Neuronal stem cell (in vitro differentiated cells): ENCODE measurements around the gene PSMB2.
"Not testable (repeated sequence)": the region's sequence is repeated elsewhere in the genome, so short reads cannot be mapped to it uniquely, and the experiment has no call there.

ENCODE experiments used
- DNase-seq: peaks from one replicate; pipeline ENCODE4 v3.0.0-alpha.2; 2013; ENCODE audit warnings: low spot score
- H2AFZ ChIP-seq: one replicate; pipeline ENCODE4 v1.6.1; 2013; ENCODE audit warnings: mild to moderate bottlenecking, low read length, inconsistent platforms
- H2AK5ac ChIP-seq: 2 replicates; pipeline ENCODE4 v1.6.1; 2013; ENCODE audit warnings: low read depth, mild to moderate bottlenecking, inconsistent platforms, low read length, moderate library complexity, mixed read lengths
- H2BK120ac ChIP-seq: 2 replicates; pipeline ENCODE4 v1.6.1; 2013; ENCODE audit warnings: low read depth, mild to moderate bottlenecking, inconsistent platforms, low read length, moderate library complexity, mixed read lengths
- H2BK12ac ChIP-seq: one replicate; pipeline ENCODE4 v1.6.1; 2013; ENCODE audit warnings: low read length, inconsistent platforms
- H2BK15ac ChIP-seq: 2 replicates; pipeline ENCODE4 v1.6.1; 2013; ENCODE audit warnings: mild to moderate bottlenecking, low read length, inconsistent platforms, mixed read lengths
- H2BK5ac ChIP-seq: one replicate; pipeline ENCODE4 v1.6.1; 2013; ENCODE audit warnings: inconsistent platforms, mild to moderate bottlenecking, low read length, moderate library complexity
- H3K14ac ChIP-seq: one replicate; pipeline ENCODE4 v1.6.1; 2013; ENCODE audit warnings: low read length, inconsistent platforms
- H3K18ac ChIP-seq: 2 replicates; pipeline ENCODE4 v1.6.1; 2013; ENCODE audit warnings: low read length, inconsistent platforms
- H3K23ac ChIP-seq: 2 replicates; pipeline ENCODE4 v1.6.1; 2013; ENCODE audit warnings: low read depth, mild to moderate bottlenecking, mixed read lengths, low read length, inconsistent platforms; ENCODE audit not compliant: poor library complexity
- H3K27ac ChIP-seq: replicated peaks from 3 replicates; pipeline ENCODE4 v1.5.1; 2013; ENCODE audit warnings: low read length, inconsistent platforms
- H3K27me3 ChIP-seq, 3 experiments: 2 replicates each; pipeline ENCODE4 v1.6.1; 2013; ENCODE audit warnings: low read length in 3 of 3, mild to moderate bottlenecking in 2 of 3, inconsistent platforms in 1 of 3, low read depth in 1 of 3, mixed read lengths in 1 of 3, moderate library complexity in 1 of 3; ENCODE audit not compliant: control insufficient read depth in 3 of 3, insufficient read depth in 3 of 3
- H3K36me3 ChIP-seq, 2 donors: replicated peaks in 1 of 2; 2 replicates each; pipeline ENCODE4 v1.6.1; 2013; ENCODE audit warnings: low read length in 2 of 2; ENCODE audit not compliant: control insufficient read depth in 2 of 2, insufficient read depth in 2 of 2
- H3K4ac ChIP-seq: 2 replicates; pipeline ENCODE4 v1.6.1; 2013; ENCODE audit warnings: inconsistent platforms, mild to moderate bottlenecking, low read length, moderate library complexity
- H3K4me1 ChIP-seq, 2 donors: 1 replicate in 1 of 2; 2 replicates in 1 of 2; pipeline ENCODE4 v1.6.1; 2013; ENCODE audit warnings: low read length in 2 of 2, low read depth in 1 of 2; ENCODE audit not compliant: control insufficient read depth in 2 of 2, insufficient read depth in 1 of 2
- H3K4me2 ChIP-seq: one replicate; pipeline ENCODE4 v1.6.1; 2013; ENCODE audit warnings: mild to moderate bottlenecking, low read length, inconsistent platforms; ENCODE audit not compliant: insufficient read depth, poor library complexity, severe bottlenecking
- H3K4me3 ChIP-seq, 2 donors: 2 replicates each; pipeline ENCODE4 v1.5.1; 2013; ENCODE audit warnings: low read length in 2 of 2, mild to moderate bottlenecking in 2 of 2, inconsistent platforms in 1 of 2, moderate library complexity in 1 of 2
- H3K79me1 ChIP-seq: one replicate; pipeline ENCODE4 v1.6.1; 2013; ENCODE audit warnings: low read depth, mild to moderate bottlenecking, inconsistent platforms, low read length, moderate library complexity
- H3K9ac ChIP-seq: one replicate; pipeline ENCODE4 v1.6.1; 2013; ENCODE audit warnings: mild to moderate bottlenecking, low read depth, low read length, inconsistent platforms; ENCODE audit not compliant: poor library complexity
- H3K9me3 ChIP-seq, 2 donors: replicated peaks in 1 of 2; 2 replicates each; pipeline versions ENCODE3 to v1.6.1; 2013; ENCODE audit warnings: low read length in 2 of 2, mild to moderate bottlenecking in 2 of 2, inconsistent platforms in 1 of 2, low read depth in 1 of 2, mixed read lengths in 1 of 2, moderate library complexity in 1 of 2; ENCODE audit not compliant: control insufficient read depth in 2 of 2, insufficient read depth in 1 of 2
- H4K8ac ChIP-seq: one replicate; pipeline ENCODE4 v1.6.1; 2013; ENCODE audit warnings: low read depth, mild to moderate bottlenecking, inconsistent platforms, low read length, moderate library complexity
- H4K91ac ChIP-seq: one replicate; pipeline ENCODE4 v1.6.1; 2013; ENCODE audit warnings: low read length, low read depth, mild to moderate bottlenecking, inconsistent platforms; ENCODE audit not compliant: poor library complexity
- WGBS, 2 donors: extraction: QIAGEN DNeasy Blood & Tissue Kit; methylation state at CpG; one replicate each; pipeline ENCODE4 v1.1.7; 2013; ENCODE audit warnings: missing lambda C conversion rate in 2 of 2, mixed read lengths in 1 of 2; ENCODE audit not compliant: insufficient read length in 2 of 2, insufficient replicate concordance in 1 of 2; ENCODE audit errors: extremely low coverage in 2 of 2; 5-methylcytosine and 5-hydroxymethylcytosine counted together

Gene PSMB2

GRCh38 chr1:35577071-35577998 is 64.0 kb downstream of the PSMB2 start:
- peak overlapping the region; percentile 57 for H4K8ac ChIP-seq
- WGBS, 2 donors: no CpG with 5 or more reads among the region's 70 CpGs
- no peak overlapping the region for H3K27ac ChIP-seq
- peak overlapping the region in 1 of 2 donors; percentile 65 for H3K4me3 ChIP-seq
- H3K4ac ChIP-seq: no peak overlapping the region
- H3K18ac ChIP-seq: peak overlapping the region; percentile 82
- H2BK15ac ChIP-seq: peak overlapping the region; percentile 55
- peak overlapping the region; percentile 67 for H2AK5ac ChIP-seq
- H3K79me1 ChIP-seq: no peaks in the 10 kb centered on the region
- H3K9ac ChIP-seq: peak overlapping the region; percentile 63
- H4K91ac ChIP-seq: no peak overlapping the region
- H2AFZ ChIP-seq: peak overlapping the region; percentile 70
- H3K27me3 ChIP-seq: peaks cover 53 to 70% (median 60%) of the 10 kb centered on the region in 3 experiments
- no peak for DNase-seq
- H3K36me3 ChIP-seq: no peaks in the 10 kb centered on the region
- H3K9me3 ChIP-seq: no peaks in the 10 kb centered on the region
- H3K14ac ChIP-seq: peak overlapping the region; percentile 56
- H3K4me1 ChIP-seq: peaks cover 3 to 12% of the 10 kb centered on the region in 2 donors
- no peak overlapping the region for H2BK120ac ChIP-seq
- H3K4me2 ChIP-seq: peak overlapping the region; percentile 39
- H3K23ac ChIP-seq: no peak overlapping the region
- H2BK5ac ChIP-seq: peak overlapping the region; percentile 91
- H2BK12ac ChIP-seq: peak overlapping the region; percentile 5

DNA sequence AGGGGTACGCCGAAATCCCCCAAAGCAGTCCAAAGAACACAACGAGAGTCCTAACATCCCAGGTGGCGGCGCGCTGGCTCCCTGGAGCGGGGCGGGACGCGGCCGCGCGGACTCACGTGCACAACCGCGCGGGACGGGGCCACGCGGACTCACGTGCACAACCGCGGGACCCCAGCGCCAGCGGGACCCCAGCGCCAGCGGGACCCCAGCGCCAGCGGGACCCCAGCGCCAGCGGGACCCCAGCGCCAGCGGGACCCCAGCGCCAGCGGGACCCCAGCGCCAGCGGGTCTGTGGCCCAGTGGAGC is 64.6 kb downstream of the PSMB2 start:
- not testable (repeated sequence) for H2BK12ac ChIP-seq, H3K23ac ChIP-seq, H3K9ac ChIP-seq, H3K27ac ChIP-seq, H2BK120ac ChIP-seq, H2AK5ac ChIP-seq, H4K91ac ChIP-seq, H3K36me3 ChIP-seq, H3K4me3 ChIP-seq, H2AFZ ChIP-seq, DNase-seq, H3K79me1 ChIP-seq, H2BK15ac ChIP-seq, H3K4ac ChIP-seq, H2BK5ac ChIP-seq, H3K9me3 ChIP-seq, H4K8ac ChIP-seq, H3K14ac ChIP-seq
- Histone ChIP-seq H3K27me3 (peaks cover 53 to 77% (median 67%) of the 10 kb centered on the region in 3 experiments), H3K4me2 (peak overlapping the region; percentile 39), H3K4me1 (peaks cover 3 to 12% of the 10 kb centered on the region in 2 donors), H3K18ac (peak overlapping the region; percentile 39)
- WGBS, 2 donors: no CpG with 5 or more reads among the region's 37 CpGs

GRCh38 chr1:35576061-35576765 is 65.1 kb downstream of the PSMB2 start:
- H3K27ac ChIP-seq: no peak overlapping the region
- H2AFZ ChIP-seq: no peak overlapping the region
- H3K9ac ChIP-seq: no peak overlapping the region
- no peak for DNase-seq
- H4K8ac ChIP-seq: no peak overlapping the region
- no peak overlapping the region for H2AK5ac ChIP-seq
- no peak overlapping the region for H3K23ac ChIP-seq
- H3K18ac ChIP-seq: no peak overlapping the region
- no peaks in the 10 kb centered on the region for H3K79me1 ChIP-seq
- no peak overlapping the region for H2BK12ac ChIP-seq
- H2BK5ac ChIP-seq: no peak overlapping the region
- no peak overlapping the region for H3K4me3 ChIP-seq
- no peak overlapping the region for H4K91ac ChIP-seq
- H2BK15ac ChIP-seq: no peak overlapping the region
- peak overlapping the region; percentile 37 for H3K4me2 ChIP-seq
- H3K9me3 ChIP-seq: no peaks in the 10 kb centered on the region
- H3K27me3 ChIP-seq: peaks cover 55 to 82% (median 72%) of the 10 kb centered on the region in 3 experiments
- H3K4me1 ChIP-seq: peaks cover 3 to 12% of the 10 kb centered on the region in 2 donors
- no peak overlapping the region for H2BK120ac ChIP-seq
- no peaks in the 10 kb centered on the region for H3K36me3 ChIP-seq
- H3K4ac ChIP-seq: no peak overlapping the region
- H3K14ac ChIP-seq: no peak overlapping the region
- no CpG with 5 or more reads among the region's 10 CpGs for WGBS, 2 donors

- no peak overlapping the region for H3K4ac ChIP-seq
- H3K9ac ChIP-seq: no peak overlapping the region
- H3K27me3 ChIP-seq: peaks cover 55 to 86% (median 74%) of the 10 kb centered on the region in 3 experiments
- H2BK120ac ChIP-seq: no peak overlapping the region
- no peaks in the 10 kb centered on the region for H3K36me3 ChIP-seq
- DNase-seq: no peak
- H3K4me1 ChIP-seq: peaks cover 3 to 12% of the 10 kb centered on the region in 2 donors
- no peak overlapping the region for H2AK5ac ChIP-seq
- H3K18ac ChIP-seq: no peak overlapping the region
- H4K8ac ChIP-seq: no peak overlapping the region
- H2AFZ ChIP-seq: no peak overlapping the region
- no CpG with 5 or more reads among the region's 5 CpGs for WGBS, 2 donors
- no peak overlapping the region for H3K14ac ChIP-seq
- H4K91ac ChIP-seq: no peak overlapping the region
- no peak overlapping the region for H3K23ac ChIP-seq
- H2BK5ac ChIP-seq: no peak overlapping the region
- no peak overlapping the region for H3K4me2 ChIP-seq
- peak overlapping the region in 1 of 2 donors; percentile 22 for H3K4me3 ChIP-seq
- no peak overlapping the region for H2BK15ac ChIP-seq
- H2BK12ac ChIP-seq: no peak overlapping the region
- H3K27ac ChIP-seq: no peak overlapping the region
- H3K79me1 ChIP-seq: no peaks in the 10 kb centered on the region
- no peaks in the 10 kb centered on the region for H3K9me3 ChIP-seq
Observed at GRCh38 chr1:35575416-35575958, 65.8 kb downstream of the PSMB2 start.
